Fibroblast of mammary gland (primary cell): Measurements from ENCODE around the gene BAD.

Experiments used
- DNase-seq: peaks from one replicate; pipeline ENCODE4 v3.0.0-alpha.2; 2010; ENCODE audit warnings: low read depth
- H3K4me3 ChIP-seq: 2 replicates; pipeline ENCODE4 v1.5.1; 2011; ENCODE audit warnings: low read depth, mild to moderate bottlenecking, low read length, moderate library complexity; ENCODE audit not compliant: control insufficient read depth
- TF ChIP-seq, protein P1 (sequence below): conservative IDR thresholded peaks from 2 replicates; pipeline ENCODE4 v1.5.1; 2011; ENCODE audit warnings: low read depth, low read length, inconsistent platforms; ENCODE audit not compliant: control insufficient read depth, insufficient read depth

Gene BAD

DNA sequence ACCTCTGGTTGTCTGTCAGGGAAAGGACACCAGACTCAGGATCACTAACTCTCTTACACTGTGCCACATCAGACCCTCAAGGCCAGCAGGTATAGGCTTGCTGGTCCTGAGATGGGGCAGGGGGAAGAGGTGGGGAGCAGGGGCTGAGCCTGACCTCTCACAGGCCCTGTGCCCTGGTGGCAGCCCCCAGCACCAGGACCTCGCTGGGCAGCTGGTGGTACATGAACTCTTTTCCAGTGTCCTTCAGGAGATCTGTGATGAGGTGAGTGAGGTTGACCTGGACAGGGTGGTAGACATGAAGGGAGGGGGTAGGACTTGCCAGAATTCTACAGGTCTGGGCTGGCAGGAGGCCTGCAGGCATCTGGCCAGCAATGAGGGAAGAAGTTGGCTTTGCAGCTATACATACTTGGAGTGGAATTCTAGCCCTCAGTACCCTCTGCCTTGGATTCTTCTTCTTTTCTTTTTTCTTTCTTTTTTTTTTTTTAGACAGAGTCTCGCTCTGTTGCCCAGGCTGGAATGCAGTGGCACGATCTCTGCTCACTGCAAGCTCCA lies 57.0 kb downstream of the BAD start:
- peak overlapping the region; percentile 75 for H3K4me3 ChIP-seq
- TF ChIP-seq, protein P1, sequence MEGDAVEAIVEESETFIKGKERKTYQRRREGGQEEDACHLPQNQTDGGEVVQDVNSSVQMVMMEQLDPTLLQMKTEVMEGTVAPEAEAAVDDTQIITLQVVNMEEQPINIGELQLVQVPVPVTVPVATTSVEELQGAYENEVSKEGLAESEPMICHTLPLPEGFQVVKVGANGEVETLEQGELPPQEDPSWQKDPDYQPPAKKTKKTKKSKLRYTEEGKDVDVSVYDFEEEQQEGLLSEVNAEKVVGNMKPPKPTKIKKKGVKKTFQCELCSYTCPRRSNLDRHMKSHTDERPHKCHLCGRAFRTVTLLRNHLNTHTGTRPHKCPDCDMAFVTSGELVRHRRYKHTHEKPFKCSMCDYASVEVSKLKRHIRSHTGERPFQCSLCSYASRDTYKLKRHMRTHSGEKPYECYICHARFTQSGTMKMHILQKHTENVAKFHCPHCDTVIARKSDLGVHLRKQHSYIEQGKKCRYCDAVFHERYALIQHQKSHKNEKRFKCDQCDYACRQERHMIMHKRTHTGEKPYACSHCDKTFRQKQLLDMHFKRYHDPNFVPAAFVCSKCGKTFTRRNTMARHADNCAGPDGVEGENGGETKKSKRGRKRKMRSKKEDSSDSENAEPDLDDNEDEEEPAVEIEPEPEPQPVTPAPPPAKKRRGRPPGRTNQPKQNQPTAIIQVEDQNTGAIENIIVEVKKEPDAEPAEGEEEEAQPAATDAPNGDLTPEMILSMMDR = no peak
- DNase-seq = no peak

DNA sequence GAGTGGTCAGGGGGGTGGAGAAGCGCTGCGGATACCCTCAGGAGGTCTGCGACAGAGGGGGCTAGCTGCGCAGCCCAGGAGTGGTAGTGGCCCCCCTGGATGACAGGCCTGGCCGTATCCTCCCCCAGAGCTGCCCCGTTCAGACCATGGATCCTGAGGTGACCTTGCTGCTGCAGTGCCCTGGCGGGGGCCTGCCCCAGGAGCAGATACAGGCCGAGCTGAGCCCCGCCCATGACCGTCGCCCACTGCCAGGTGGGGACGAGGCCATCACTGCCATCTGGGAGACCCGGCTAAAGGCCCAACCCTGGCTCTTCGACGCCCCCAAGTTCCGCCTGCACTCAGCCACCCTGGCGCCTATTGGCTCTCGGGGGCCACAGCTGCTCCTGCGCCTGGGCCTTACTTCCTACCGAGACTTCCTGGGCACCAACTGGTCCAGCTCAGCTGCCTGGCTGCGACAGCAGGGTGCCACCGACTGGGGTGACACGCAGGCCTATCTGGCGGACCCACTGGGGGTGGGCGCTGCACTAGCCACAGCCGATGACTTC lies 57.9 kb downstream of the BAD start:
- DNase-seq = no peak
- TF ChIP-seq, protein P1 = no peak
- peak overlapping the region; percentile 75 for H3K4me3 ChIP-seq

DNA sequence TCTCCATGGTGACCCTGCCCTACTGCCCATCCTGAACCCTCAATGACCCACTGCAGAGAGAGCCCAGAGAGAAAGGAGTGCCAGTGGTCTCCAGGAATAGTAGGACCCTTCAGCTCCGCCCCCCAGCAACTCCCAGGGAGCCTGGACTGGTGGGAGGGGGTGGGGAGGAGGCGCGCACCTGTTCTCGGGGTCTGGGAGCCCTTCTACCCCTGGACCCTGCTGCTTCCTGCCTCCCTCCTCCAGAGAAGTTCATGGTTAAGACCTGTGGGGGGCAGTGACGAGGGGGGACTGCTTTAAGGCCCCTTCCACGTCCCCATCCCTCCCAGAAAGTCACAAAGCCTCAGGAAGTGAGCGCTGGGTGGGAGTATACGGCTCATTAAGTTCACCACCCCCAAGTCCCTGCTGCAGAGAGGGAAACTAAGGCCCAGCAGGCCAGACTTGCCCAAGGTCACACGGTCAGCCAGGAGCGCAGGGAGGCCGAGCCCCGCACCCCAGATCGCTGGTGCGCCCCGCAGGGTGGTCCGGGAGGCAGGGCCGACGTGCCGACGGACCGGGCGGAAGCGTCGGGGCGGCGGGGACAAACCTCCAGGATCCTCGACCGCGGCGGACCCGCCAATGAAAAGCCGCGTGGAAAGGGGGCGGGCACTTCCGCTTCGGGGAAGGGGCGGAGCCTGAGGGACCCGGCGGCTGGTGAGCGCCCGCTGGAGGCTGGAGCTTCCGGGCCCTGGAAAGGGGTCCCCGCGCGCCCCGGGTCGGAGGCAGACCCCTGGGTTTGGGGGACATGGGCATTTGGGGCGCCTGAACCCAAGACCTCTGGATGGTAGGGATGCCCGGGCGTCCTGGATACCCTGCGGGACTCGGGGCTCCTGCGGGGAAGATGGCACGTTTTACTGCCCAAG lies 58.6 kb downstream of the BAD start, which contains the start of the genes NUDT22 and TRPT1:
Gene NUDT22 (plus strand): TSS at position 667 of the 899 bp plus-strand sequence. CDS start 379 bp downstream, outside the sequence.
Gene TRPT1 (minus strand): TSS at position 579 of the 899 bp plus-strand sequence. CDS start 326 bp downstream, at position 253.
- DNase-seq = peak; percentile 52
- H3K4me3 ChIP-seq = peak within 1 kb of the TSS; percentile 75
- TF ChIP-seq, protein P1 = peak; percentile 40

DNA sequence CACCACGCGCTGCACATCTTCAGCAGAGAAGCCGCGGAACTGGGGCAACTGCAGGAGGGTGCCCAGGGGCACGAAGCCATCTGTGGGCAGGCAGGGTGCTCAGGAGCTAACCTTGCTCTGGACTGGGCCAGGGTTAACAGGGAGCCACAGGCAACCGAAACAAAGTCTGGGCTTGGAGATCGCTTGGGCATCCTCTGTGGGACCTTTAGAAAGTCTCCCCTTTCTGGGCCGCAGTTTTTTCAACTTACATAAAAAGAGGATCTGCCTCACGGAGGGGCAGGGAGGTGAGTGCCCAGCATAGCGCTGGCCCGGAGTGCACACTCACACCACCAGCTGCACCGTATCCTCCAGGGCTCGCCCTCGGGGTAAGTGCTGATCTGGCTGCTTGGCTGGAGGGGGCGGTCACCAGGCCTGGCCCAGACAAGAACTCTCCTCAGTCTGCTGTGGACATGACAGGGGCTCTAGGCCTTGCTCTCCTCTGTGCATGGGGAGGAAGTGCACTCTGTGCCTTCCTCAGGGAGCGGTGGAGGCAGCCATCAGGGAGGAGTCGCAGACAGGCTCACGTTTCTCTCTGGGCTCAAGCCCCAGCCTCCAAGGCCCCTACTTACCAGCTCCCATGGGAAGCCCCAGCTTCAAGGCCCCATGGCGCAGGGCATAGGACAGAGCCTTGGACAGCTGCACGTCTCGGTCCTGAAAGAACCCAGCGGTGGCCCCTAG lies 59.4 kb downstream of the BAD start:
- no peak for DNase-seq
- TF ChIP-seq, protein P1 = no peak
- peak overlapping the region; percentile 75 for H3K4me3 ChIP-seq

DNA sequence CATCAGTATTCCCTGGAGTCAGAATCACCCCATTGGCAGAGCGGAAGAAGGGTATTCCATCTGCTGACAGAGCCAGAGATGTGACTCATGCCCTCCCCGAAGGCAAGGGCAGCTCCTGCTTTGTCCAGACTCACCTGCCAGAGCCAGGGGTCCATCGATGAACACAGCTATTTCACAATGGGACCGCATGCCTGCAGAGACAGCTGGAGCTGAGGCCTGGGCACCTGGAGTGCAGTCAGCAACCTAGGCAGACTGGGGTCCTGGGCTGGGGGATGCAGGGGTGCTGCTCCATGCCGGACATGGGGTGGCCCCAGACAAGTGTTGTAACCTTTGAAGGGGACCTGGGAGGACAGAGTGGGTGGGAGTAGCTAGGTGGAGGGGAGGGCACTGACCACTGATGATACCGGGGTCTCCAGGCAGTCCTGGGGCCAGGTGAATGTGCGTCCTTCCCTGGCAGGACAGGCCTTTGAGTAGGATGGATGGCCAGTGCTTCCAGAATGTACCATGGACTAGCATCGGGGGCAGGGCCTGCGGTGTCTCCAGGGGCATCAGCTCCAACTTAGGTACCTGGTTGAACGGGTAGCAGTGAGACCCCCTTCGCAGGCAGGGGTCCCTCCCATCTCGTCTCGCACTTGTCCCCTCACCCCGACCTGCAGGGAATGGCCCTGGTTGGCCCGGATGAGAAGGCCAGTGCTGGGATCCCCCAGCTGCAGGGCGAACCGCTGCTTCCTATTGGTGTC lies 60.1 kb downstream of the BAD start:
- no peak overlapping the region for H3K4me3 ChIP-seq
- DNase-seq = peak; percentile 49
- TF ChIP-seq, protein P1 = no peak
